DMS53 treated with DMSO at 0.1 percent for 48 hours (cell line): ENCODE data around the gene C20orf141.

Experiments used
- DNase-seq: peaks from one replicate; lab custom pipeline; 2025; ENCODE audit not compliant: unreplicated experiment; lab: John Stamatoyannopoulos, UW

The C20orf141 gene

DNA sequence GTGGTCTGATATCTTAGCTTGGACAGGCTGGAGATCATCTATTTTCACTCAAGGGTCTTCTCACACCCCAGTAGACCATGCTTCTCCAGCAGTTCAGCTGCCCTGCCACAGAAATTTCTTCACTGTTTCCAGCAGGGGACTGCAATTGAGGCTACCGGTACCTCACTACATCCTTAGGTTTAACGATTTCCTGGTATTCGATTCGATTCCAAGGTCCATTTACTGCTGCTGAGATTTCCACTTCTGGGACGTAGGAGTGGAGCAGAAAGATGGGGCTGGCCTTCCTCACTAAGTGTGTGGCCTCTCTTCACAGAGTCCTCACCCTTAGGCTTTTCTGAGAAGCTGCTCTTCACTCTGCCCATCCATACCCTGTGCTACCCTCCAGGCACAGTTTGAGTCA lies 31.9 kb downstream of the C20orf141 start:
- DNase-seq, result no peak

DNA sequence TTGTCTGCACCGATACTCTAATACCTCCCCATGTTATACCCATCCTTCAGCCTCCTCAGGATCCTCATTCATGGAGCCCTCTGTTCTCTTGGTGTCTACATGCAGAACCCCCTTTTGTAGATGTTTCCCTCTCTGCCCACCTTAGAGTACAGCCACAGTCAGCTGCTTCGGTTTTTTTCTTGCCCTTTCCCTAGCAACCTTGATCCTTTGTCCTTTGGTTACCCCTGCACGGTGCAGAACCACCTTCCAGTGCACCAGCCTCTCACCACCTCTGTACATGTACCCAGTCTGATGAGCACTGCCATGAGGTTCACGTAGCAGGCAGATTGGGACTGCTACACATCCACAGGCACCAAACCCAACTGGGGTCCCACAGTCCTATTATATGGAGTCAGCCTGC lies 33.0 kb downstream of the C20orf141 start:
- DNase-seq, result no peak

DNA sequence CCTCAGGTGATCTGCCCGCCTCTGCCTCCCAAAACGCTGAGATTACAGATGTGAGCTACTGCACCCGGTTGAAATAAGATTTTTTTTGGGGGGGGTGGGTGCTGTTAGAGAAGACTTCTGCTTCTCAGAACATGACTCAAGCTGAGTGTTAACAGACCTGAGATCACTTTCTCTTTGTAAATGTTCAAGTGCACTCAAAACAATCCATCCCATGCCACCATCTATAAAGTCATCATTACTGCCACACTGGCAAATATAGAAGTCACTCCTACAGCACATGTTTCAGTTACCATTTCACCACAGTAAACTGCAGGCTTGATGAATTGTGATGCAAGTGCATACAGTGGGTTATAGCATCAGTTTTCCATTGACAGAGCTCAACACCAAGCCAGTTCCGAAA lies 34.7 kb downstream of the C20orf141 start:
- DNase-seq, result no peak

DNA sequence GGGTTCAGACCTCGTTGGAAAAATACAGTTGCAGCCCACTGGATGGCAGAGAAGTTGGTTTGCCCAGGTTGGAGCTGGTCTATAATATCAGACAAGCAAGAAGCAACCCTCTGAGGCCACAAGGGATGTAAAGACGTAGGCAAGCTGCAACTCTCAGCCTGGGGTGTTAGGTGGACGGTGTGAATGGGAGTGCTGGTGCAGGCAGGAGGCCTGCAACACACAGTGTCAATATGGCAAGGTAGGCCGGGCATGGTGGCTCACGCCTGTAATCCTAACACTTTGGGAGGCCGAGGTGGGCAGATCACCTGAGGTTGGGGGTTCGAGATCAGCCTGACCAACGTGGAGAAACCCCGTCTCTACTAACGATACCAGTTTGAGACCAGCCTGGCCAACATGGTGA lies 36.3 kb downstream of the C20orf141 start:
- no peak for DNase-seq

DNA sequence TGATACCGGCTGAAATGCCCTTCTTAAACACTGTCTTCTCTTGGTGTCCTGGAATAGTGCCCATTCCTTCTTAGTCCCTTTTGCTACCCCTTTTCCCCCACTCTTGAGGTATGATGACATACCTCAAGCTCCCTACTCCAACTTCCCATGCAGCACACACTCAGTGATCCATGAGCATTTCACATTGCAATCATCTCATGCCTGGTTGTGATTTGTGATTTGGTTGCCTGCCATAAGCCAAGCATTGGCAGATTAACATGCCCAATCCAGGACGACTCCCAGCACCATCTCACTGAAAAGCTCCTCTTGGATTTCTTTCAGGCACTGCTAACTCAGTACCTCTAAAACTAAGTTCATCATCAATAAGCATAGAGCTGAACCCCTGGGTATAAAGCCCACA lies 43.8 kb downstream of the C20orf141 start:
- no peak for DNase-seq

DNA sequence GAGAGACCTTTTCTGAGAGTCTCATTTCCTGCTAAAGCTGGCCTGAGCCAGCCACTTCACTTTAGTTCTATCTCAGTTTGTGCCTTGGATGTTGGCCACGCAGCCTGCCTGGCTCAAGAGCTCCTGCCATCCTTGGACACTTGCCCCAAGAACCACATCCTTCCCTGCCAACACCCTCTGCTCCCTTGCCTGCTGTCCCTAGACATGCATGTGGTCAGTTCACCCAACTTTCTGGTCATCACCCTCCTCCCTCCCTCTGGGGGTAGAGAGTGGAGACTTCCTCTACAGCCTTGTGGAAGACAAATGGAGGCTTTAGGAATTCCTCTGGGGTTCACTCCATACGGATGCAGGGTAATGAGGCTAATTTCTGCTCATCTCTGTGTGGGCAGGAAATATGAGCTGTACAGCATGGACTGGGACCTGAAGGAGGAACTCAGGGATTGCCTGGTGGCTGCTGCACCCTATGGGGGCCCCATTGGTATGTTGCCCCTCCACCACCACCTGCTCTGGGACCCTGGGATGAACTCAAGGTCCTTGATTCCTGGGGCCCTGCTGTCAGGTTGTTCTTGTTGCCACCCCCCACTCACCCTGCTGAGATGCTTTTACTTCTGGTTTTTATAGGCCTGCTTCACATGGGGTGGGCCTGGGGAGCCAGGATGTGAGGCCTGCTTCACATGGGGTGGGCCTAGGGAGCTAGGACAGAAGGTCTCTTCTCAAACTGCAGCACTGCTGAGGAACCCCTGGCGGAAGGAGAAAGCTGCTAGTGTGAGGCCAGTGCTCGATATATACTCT lies 44.7 kb downstream of the C20orf141 start:
- DNase-seq, result no peak

DNA sequence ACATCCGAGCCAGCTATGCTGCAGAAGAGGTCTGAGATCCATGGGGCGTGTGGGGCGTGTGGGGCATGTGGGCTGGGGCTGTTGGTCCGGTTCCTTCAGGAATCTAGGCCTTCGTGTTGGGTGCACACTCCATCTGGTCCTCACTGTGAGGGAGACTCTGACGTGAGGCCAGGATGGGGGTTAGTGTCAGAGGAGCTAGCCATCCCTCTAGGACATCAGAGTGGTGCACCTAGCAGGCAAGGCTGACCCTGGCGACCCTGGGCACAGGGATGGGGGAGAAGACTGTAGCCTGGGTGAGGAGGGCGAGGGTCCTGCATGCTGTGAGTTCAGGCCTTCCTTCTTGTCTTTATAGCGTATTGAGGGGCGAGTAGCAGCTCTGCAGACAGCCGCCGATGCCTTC lies 49.8 kb downstream of the C20orf141 start:
- DNase-seq, result no peak

DNA sequence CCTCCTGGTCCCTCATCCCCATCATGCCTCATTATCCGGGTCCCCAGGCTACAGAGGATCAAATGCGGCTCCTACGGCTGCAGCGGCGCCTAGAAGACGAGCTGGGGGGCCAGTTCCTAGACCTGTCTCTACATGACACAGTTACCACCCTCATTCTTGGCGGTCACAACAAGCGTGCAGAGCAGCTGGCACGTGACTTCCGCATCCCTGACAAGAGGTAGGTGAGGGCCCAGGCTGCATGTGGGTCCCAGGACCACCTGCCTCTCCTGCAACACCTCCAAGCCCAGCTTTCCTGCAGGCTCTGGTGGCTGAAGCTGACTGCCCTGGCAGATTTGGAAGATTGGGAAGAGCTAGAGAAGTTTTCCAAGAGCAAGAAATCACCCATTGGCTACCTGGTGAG lies 50.3 kb downstream of the C20orf141 start:
- DNase-seq, result no peak
